Lower lobe of right lung (tissue), 2 donors: ENCODE results near the gene OR8B2. TPM values are rescaled to one million over a fixed set of nuclear protein-coding genes. Genes with fewer than 3 reads are reported as not detected.

Source experiments
- ATAC-seq, 2 donors: fragments of 200-7000 bp; cut with Tn5 transposase; one replicate each; pipeline ENCODE4 v1.9.1; 2020 to 2022; ENCODE audit warnings: mild to moderate bottlenecking in 2 of 2, moderate library complexity in 2 of 2
- DNase-seq: peaks from one replicate; pipeline ENCODE4 v3.0.0-alpha.2; 2020
- H3K27ac ChIP-seq: fragments of 200-600 bp; one replicate; pipeline ENCODE4 v1.8.0; 2022
- H3K27me3 ChIP-seq: fragments of 200-600 bp; one replicate; pipeline ENCODE4 v1.8.0; 2022; ENCODE audit warnings: low read depth
- H3K36me3 ChIP-seq: fragments of 200-600 bp; one replicate; pipeline ENCODE4 v1.8.0; 2022; ENCODE audit warnings: mild to moderate bottlenecking
- H3K4me1 ChIP-seq: fragments of 200-600 bp; one replicate; pipeline ENCODE4 v1.8.0; 2022
- H3K4me3 ChIP-seq: fragments of 200-600 bp; one replicate; pipeline ENCODE4 v1.8.0; 2022; ENCODE audit warnings: mild to moderate bottlenecking
- H3K9me3 ChIP-seq: fragments of 200-600 bp; one replicate; pipeline ENCODE4 v1.8.0; 2022
- intact Hi-C: fragments of 100-400 bp; cut with DNase I; formaldehyde crosslinking; loops from one replicate; pipeline ENCODE4 v1.11.0; 2022
- long read RNA-seq: library from polyadenylated mRNA; unstranded; transcript quantifications from one replicate; pipeline ENCODE4 v2.0.0, GENCODE V29; 2021
- total RNA-seq: library from RNA; stranded (reverse); fragmentation: NEBNext Ultra II Directional; extraction: Animal tissue kit (Norgen Biotek cat#: 25700); gene quantifications from one replicate; pipeline ENCODE4 v1.2.1, GENCODE V29; 2021
- TF ChIP-seq, protein P1 (sequence below): fragments of 200-600 bp; IDR thresholded peaks from one replicate; pipeline ENCODE4 v1.8.0; 2022; ENCODE audit warnings: antibody characterized with exemption, mild to moderate bottlenecking
- donor health status: DM: no; HTN: yes; CAD: no; lungs with severe emphysema.

OR8B2 gene
- not detected for total RNA-seq
- long read RNA-seq: 0 reads

- ATAC-seq: no peak
- Histone ChIP-seq H3K27ac (no peak within 1 kb of the TSS), H3K4me3 (no peak within 1 kb of the TSS), H3K27me3 (no peaks in the 10 kb centered on the region), H3K36me3 (no peaks in the 10 kb centered on the region), H3K4me1 (no peaks in the 10 kb centered on the region), H3K9me3 (no peaks in the 10 kb centered on the region)
- no peak for DNase-seq
- TF ChIP-seq, protein P1, sequence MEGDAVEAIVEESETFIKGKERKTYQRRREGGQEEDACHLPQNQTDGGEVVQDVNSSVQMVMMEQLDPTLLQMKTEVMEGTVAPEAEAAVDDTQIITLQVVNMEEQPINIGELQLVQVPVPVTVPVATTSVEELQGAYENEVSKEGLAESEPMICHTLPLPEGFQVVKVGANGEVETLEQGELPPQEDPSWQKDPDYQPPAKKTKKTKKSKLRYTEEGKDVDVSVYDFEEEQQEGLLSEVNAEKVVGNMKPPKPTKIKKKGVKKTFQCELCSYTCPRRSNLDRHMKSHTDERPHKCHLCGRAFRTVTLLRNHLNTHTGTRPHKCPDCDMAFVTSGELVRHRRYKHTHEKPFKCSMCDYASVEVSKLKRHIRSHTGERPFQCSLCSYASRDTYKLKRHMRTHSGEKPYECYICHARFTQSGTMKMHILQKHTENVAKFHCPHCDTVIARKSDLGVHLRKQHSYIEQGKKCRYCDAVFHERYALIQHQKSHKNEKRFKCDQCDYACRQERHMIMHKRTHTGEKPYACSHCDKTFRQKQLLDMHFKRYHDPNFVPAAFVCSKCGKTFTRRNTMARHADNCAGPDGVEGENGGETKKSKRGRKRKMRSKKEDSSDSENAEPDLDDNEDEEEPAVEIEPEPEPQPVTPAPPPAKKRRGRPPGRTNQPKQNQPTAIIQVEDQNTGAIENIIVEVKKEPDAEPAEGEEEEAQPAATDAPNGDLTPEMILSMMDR: no peak
- intact Hi-C loops: no loop called here
Measured at GRCh38 chr11:124384399-124384798, at the start of gene OR8B2. Gene OR8B2 (minus strand): TSS chr11:124384499. CDS start chr11:124383343, 1,156 bp downstream.

DNA sequence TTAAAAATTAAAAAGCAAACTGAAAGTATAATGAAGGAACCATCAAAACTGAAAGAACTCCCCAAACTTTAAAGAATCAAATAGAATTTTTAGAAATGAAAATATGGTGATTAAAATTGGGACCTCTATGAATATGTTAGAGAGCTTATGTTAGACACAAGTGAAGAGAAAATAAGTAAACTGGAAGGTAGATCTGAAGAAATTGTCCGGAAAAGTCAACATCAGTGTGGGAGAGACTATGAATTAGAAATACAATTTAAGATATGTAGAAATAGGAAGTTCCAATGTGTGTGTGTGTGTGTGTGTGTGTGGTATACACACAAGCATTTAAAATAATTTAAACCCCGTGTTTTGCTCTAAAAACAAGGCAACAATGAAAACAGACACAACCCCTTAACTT is 45.3 kb upstream of the OR8B2 start:
- TF ChIP-seq, protein P1: no peak
- intact Hi-C loops: no loop called here
- no peak overlapping the region for H3K4me3 ChIP-seq

GRCh38 chr11:124424384-124424921 is 40.2 kb upstream of the OR8B2 start, which contains the start of gene OR8B4:
Gene OR8B4 (minus strand): TSS chr11:124424871. CDS start chr11:124424871, 0 bp downstream.
- H3K36me3 ChIP-seq: no peaks in the 10 kb centered on the region
- no peak for DNase-seq
- TF ChIP-seq, protein P1: no peak
- no peaks in the 10 kb centered on the region for H3K9me3 ChIP-seq
- H3K4me1 ChIP-seq: no peaks in the 10 kb centered on the region
- no peak for ATAC-seq
- H3K27me3 ChIP-seq: no peaks in the 10 kb centered on the region
- H3K4me3 ChIP-seq: no peak within 1 kb of the TSS
- intact Hi-C loops: no loop called here
- H3K27ac ChIP-seq: no peak within 1 kb of the TSS

More for the DNA sequence above, 45.3 kb upstream of the OR8B2 start:
- Histone ChIP-seq H3K27me3 (no peaks in the 10 kb centered on the region), H3K36me3 (no peaks in the 10 kb centered on the region), H3K4me1 (no peaks in the 10 kb centered on the region), H3K9me3 (no peaks in the 10 kb centered on the region), H3K27ac (no peak overlapping the region)
- DNase-seq (no peak), ATAC-seq (no peak)

GRCh38 chr11:124421043-124421442 is 36.7 kb upstream of the OR8B2 start:
- ATAC-seq (no peak), DNase-seq (no peak)
- H3K27me3 ChIP-seq: no peaks in the 10 kb centered on the region
- H3K4me1 ChIP-seq: no peaks in the 10 kb centered on the region
- intact Hi-C loops: no loop called here
- H3K9me3 ChIP-seq: no peaks in the 10 kb centered on the region
- H3K36me3 ChIP-seq: no peaks in the 10 kb centered on the region
- TF ChIP-seq, protein P1: no peak
- no peak overlapping the region for H3K27ac ChIP-seq
- H3K4me3 ChIP-seq: no peak overlapping the region

- no peaks in the 10 kb centered on the region for H3K4me1 ChIP-seq
- no peaks in the 10 kb centered on the region for H3K9me3 ChIP-seq
- intact Hi-C loops: loop anchor here (10.0 kb wide), 1 partner anchor 169 kb away; no protein-coding TSS in a partner anchor
- no peaks in the 10 kb centered on the region for H3K36me3 ChIP-seq
- TF ChIP-seq, protein P1: peak; percentile 85
- H3K4me3 ChIP-seq: no peak overlapping the region
- no peak for DNase-seq
- no peaks in the 10 kb centered on the region for H3K27me3 ChIP-seq
- no peak for ATAC-seq
- no peak overlapping the region for H3K27ac ChIP-seq
Measured at GRCh38 chr11:124415356-124415923, 31.1 kb upstream of the OR8B2 start.
